Hepatocyte (in vitro differentiated cells): ENCODE results near the gene KSR2.

ENCODE experiments used
- EZH2 ChIP-seq: fragments of 200-600 bp; sonication (generic); IDR thresholded peaks from 2 replicates; pipeline ENCODE4 v1.6.1; 2016; ENCODE audit warnings: antibody characterized with exemption, mild to moderate bottlenecking, borderline replicate concordance
- TF ChIP-seq, protein P1 (sequence below): fragments of 200-600 bp; sonication (generic); IDR thresholded peaks from 2 replicates; pipeline ENCODE4 v1.5.1; 2016; ENCODE audit warnings: antibody characterized with exemption, mild to moderate bottlenecking; ENCODE audit not compliant: poor library complexity

DNA sequence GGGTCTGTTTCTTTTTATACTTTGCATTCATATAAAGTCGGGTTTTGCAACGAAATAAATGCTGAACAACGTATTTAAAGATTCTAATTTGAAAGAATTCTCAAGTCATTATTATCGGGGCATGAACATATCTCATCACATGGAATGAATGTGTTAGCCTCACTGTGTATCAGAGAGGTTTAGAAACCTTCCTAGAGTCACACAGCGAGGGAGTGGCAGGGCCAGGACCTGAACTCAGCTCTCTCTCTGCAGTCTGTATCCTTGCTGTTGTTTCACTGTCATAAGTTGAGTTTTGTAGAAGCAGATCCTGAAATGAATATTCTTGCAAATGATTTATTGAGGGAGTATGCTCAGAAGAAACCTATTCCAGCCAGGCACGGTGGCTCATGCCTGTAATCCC, 398.2 kb downstream of the KSR2 start:
- TF ChIP-seq, protein P1, sequence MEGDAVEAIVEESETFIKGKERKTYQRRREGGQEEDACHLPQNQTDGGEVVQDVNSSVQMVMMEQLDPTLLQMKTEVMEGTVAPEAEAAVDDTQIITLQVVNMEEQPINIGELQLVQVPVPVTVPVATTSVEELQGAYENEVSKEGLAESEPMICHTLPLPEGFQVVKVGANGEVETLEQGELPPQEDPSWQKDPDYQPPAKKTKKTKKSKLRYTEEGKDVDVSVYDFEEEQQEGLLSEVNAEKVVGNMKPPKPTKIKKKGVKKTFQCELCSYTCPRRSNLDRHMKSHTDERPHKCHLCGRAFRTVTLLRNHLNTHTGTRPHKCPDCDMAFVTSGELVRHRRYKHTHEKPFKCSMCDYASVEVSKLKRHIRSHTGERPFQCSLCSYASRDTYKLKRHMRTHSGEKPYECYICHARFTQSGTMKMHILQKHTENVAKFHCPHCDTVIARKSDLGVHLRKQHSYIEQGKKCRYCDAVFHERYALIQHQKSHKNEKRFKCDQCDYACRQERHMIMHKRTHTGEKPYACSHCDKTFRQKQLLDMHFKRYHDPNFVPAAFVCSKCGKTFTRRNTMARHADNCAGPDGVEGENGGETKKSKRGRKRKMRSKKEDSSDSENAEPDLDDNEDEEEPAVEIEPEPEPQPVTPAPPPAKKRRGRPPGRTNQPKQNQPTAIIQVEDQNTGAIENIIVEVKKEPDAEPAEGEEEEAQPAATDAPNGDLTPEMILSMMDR, result no peak
- no peak for TF ChIP-seq EZH2
